A673 (cell line): ENCODE data around the gene ASPSCR1. TPM values are rescaled to one million over a fixed set of nuclear protein-coding genes. Genes with fewer than 3 reads are reported as not detected.

ENCODE experiments used
- BruUV-seq: library from RNA; stranded (reverse); fragments of 400-500 nt; replicated peaks from 2 replicates; lab custom pipeline; 2021; lab: Mats Ljungman, UMichigan
- CTCF ChIA-PET: fragments of 300-600 bp; sonication (Branson Sonifier 250); formaldehyde crosslinking; loops from one replicate; lab custom pipeline; 2022; ENCODE audit warnings: antibody characterized with exemption; lab: Charles Lee
- POLR2A ChIA-PET: fragments of 300-600 bp; sonication (Branson Sonifier 250); formaldehyde crosslinking; loops from one replicate; lab custom pipeline; 2022; ENCODE audit warnings: antibody characterized with exemption; ENCODE audit not compliant: low non-redundant PET; lab: Charles Lee
- DNase-seq: peaks from one replicate; pipeline ENCODE4 v3.0.0-alpha.2; 2015; ENCODE audit warnings: low spot score
- H3K27ac ChIP-seq: fragments of 200-600 bp; sonication (generic); 2 replicates; pipeline ENCODE4 v1.5.1; 2016; ENCODE audit warnings: mixed run types, low read depth, mild to moderate bottlenecking, mixed read lengths, antibody characterized with exemption, low read length; ENCODE audit not compliant: poor library complexity, severe bottlenecking
- H3K27me3 ChIP-seq: fragments of 200-600 bp; sonication (generic); replicated peaks from 2 replicates; pipeline ENCODE4 v1.6.1; 2017; ENCODE audit warnings: mixed run types, low read depth, mild to moderate bottlenecking, mixed read lengths, antibody characterized with exemption, low read length; ENCODE audit not compliant: insufficient read depth, poor library complexity
- H3K36me3 ChIP-seq: fragments of 200-600 bp; sonication (generic); 2 replicates; pipeline ENCODE4 v1.6.1; 2016; ENCODE audit warnings: mixed run types, mild to moderate bottlenecking, mixed read lengths, antibody characterized with exemption, low read length; ENCODE audit not compliant: insufficient read depth, poor library complexity, severe bottlenecking
- H3K4me1 ChIP-seq: fragments of 200-600 bp; sonication (generic); 2 replicates; pipeline ENCODE4 v1.6.1; 2017; ENCODE audit warnings: mixed run types, mild to moderate bottlenecking, mixed read lengths, antibody characterized with exemption, low read length; ENCODE audit not compliant: insufficient read depth, poor library complexity, severe bottlenecking
- H3K4me3 ChIP-seq: fragments of 200-600 bp; sonication (generic); 2 replicates; pipeline ENCODE4 v1.5.1; 2016; ENCODE audit warnings: low read depth, mixed run types, mild to moderate bottlenecking, mixed read lengths, low read length; ENCODE audit not compliant: poor library complexity, severe bottlenecking
- H3K9me3 ChIP-seq: fragments of 200-600 bp; sonication (generic); 2 replicates; pipeline ENCODE4 v1.6.1; 2016; ENCODE audit warnings: mixed run types, low read depth, mild to moderate bottlenecking, mixed read lengths, antibody characterized with exemption, low read length; ENCODE audit not compliant: poor library complexity, severe bottlenecking
- CTCF ChIP-seq: fragments of 300-800, 200-600 bp; sonication (generic); conservative IDR thresholded peaks from 2 replicates; pipeline ENCODE4 v1.5.1; 2017; ENCODE audit warnings: low read depth, mild to moderate bottlenecking, antibody characterized with exemption, low read length, moderate library complexity, mixed read lengths
- EZH2 ChIP-seq: fragments of 200-600 bp; sonication (generic); IDR thresholded peaks from 2 replicates; pipeline ENCODE4 v1.6.1; 2017; ENCODE audit warnings: borderline replicate concordance, low read depth, mild to moderate bottlenecking, mixed read lengths, antibody characterized with exemption, low read length; ENCODE audit not compliant: poor library complexity, severe bottlenecking
- intact Hi-C: fragments of 100-400 bp; cut with micrococcal nuclease; formaldehyde crosslinking; loops from one replicate; pipeline ENCODE4 v1.10.0; 2022; ENCODE audit not compliant: unreplicated experiment
- total RNA-seq: library from RNA; stranded (reverse); gene quantifications from 2 replicates; pipeline ENCODE4 v1.2.3, GENCODE V29; 2021

The ASPSCR1 gene
- total RNA-seq, 1 experiment from 2014 or later: 46.2 TPM

GRCh38 chr17:81955756-81956544 is 21.5 kb upstream of the ASPSCR1 start:
- BruUV-seq: no TSS peak
- no peak for TF ChIP-seq CTCF
- no peak for TF ChIP-seq EZH2
- ChIA-PET POLR2A (no interaction called here), CTCF (interaction anchor here (0.7 kb wide), 1 partner anchor 49 kb away, joined by 7 read pairs; no protein-coding TSS in a partner anchor)
- H3K4me3 ChIP-seq: no peak overlapping the region
- no peaks in the 10 kb centered on the region for H3K36me3 ChIP-seq
- H3K27me3 ChIP-seq: peaks cover 28% of the 10 kb centered on the region
- no peak for DNase-seq
- intact Hi-C loops: loop anchor here (5.0 kb wide), 1 partner anchor 66 kb away; the partner anchor contains the start of genes CENPX and LRRC45
- H3K9me3 ChIP-seq: no peaks in the 10 kb centered on the region
- H3K27ac ChIP-seq: no peak overlapping the region
- no peaks in the 10 kb centered on the region for H3K4me1 ChIP-seq

- intact Hi-C loops: loop anchor here (5.0 kb wide), 1 partner anchor 65 kb away; the partner anchor contains the start of genes CENPX and LRRC45
- peaks cover 33% of the 10 kb centered on the region for H3K27me3 ChIP-seq
- H3K9me3 ChIP-seq: no peaks in the 10 kb centered on the region
- no peaks in the 10 kb centered on the region for H3K4me1 ChIP-seq
- no peak overlapping the region for H3K27ac ChIP-seq
- BruUV-seq: no TSS peak
- TF ChIP-seq CTCF (no peak), EZH2 (no peak)
- ChIA-PET POLR2A (no interaction called here), CTCF (no interaction called here)
- H3K36me3 ChIP-seq: no peaks in the 10 kb centered on the region
- no peak overlapping the region for H3K4me3 ChIP-seq
- no peak for DNase-seq
Observed at GRCh38 chr17:81956607-81957589, 20.5 kb upstream of the ASPSCR1 start.

DNA sequence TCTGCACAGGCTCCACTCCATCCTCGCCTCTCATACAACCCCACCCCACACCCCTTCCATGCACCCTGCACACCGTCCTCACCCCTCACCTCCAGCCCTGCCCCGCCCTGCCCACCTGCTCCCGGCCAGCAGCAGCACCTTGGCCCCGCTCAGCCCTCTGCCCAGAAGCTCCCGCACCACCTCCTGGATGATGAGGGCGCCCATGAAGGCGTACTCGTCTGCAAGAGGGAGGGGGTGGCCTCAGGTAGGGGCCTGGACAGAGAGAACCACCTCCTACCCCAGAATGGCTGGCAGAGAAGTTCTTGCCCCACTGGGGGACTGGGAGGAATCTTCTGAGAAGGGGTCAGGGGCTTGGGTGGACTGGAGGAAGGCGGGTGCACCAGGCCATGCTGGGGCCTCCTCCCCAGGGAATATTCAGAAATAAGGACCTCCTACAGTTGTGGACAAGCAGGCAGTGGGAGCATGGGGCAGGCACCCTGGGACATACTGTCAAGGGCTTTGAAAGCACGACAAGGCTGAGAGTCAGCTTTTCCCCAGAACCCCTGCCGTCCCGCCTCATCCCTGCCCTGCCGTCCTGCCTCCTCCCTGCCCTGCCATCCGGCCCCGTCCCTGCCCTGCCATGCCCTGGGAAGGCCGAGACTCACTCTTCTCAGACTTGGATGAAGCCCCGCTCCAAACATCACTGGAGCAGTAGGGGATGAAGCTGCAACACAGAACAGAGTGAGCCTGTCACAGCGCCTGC is 19.6 kb upstream of the ASPSCR1 start:
- TF ChIP-seq EZH2 (no peak), CTCF (no peak)
- no peak for DNase-seq
- no peaks in the 10 kb centered on the region for H3K36me3 ChIP-seq
- POLR2A ChIA-PET: no interaction called here
- no peak overlapping the region for H3K27ac ChIP-seq
- no peaks in the 10 kb centered on the region for H3K9me3 ChIP-seq
- intact Hi-C loops: loop anchor here (5.0 kb wide), 1 partner anchor 64 kb away; the partner anchor contains the start of genes CENPX and LRRC45
- no peaks in the 10 kb centered on the region for H3K4me1 ChIP-seq
- peaks cover 43% of the 10 kb centered on the region for H3K27me3 ChIP-seq
- BruUV-seq: no TSS peak
- H3K4me3 ChIP-seq: no peak overlapping the region
- CTCF ChIA-PET: no interaction called here
